OCI-LY7 (cell line): ENCODE data around the gene MAD2L2. TPM values are rescaled to one million over a fixed set of nuclear protein-coding genes. Genes with fewer than 3 reads are reported as not detected.
A peak's percentile ranks its signal among the peaks of the same experiment; 100 is the strongest.

Source experiments
- BruUV-seq: library from RNA; stranded (reverse); fragments of 400-500 nt; replicated peaks from 2 replicates; lab custom pipeline; 2021; lab: Mats Ljungman, UMichigan
- CTCF ChIA-PET: fragments of 300-600 bp; sonication (Branson Sonifier 250); formaldehyde crosslinking; loops from one replicate; lab custom pipeline; 2022; ENCODE audit warnings: antibody characterized with exemption; ENCODE audit not compliant: unreplicated experiment; lab: Charles Lee
- POLR2A ChIA-PET: fragments of 300-600 bp; sonication (Branson Sonifier 250); formaldehyde crosslinking; loops from one replicate; lab custom pipeline; 2022; ENCODE audit warnings: antibody characterized with exemption; lab: Charles Lee
- DNase-seq: peaks from one replicate; pipeline ENCODE4 v3.0.0-alpha.2; 2015; ENCODE audit warnings: low spot score
- H2AFZ ChIP-seq: fragments of 200-600 bp; sonication (generic), shearing (Covaris generic); 2 replicates; pipeline ENCODE4 v1.6.1; 2014; ENCODE audit warnings: mild to moderate bottlenecking, antibody characterized with exemption, low read length, moderate library complexity
- H3K27ac ChIP-seq: fragments of 200-600 bp; sonication (generic); 2 replicates; pipeline ENCODE4 v1.5.1; 2014; ENCODE audit warnings: mixed run types, low read depth, mild to moderate bottlenecking, moderate library complexity, low read length, inconsistent platforms; ENCODE audit not compliant: poor library complexity, severe bottlenecking
- H3K36me3 ChIP-seq: fragments of 200-600 bp; sonication (generic); 2 replicates; pipeline ENCODE4 v1.6.1; 2014; ENCODE audit warnings: mild to moderate bottlenecking, antibody characterized with exemption, low read length, moderate library complexity, mixed read lengths; ENCODE audit not compliant: insufficient read depth
- H3K4me1 ChIP-seq: fragments of 200-600 bp; sonication (generic); 2 replicates; pipeline ENCODE4 v1.5.1; 2014; ENCODE audit warnings: mild to moderate bottlenecking, low read length; ENCODE audit not compliant: insufficient read depth, poor library complexity, severe bottlenecking
- H3K4me2 ChIP-seq: fragments of 200-600 bp; sonication (generic); 2 replicates; pipeline ENCODE4 v1.6.1; 2014; ENCODE audit warnings: mild to moderate bottlenecking, low read length
- H3K4me3 ChIP-seq: fragments of 200-600 bp; sonication (generic); 2 replicates; pipeline ENCODE4 v1.5.1; 2014; ENCODE audit warnings: mild to moderate bottlenecking, low read depth, low read length; ENCODE audit not compliant: poor library complexity, severe bottlenecking
- H3K79me2 ChIP-seq: fragments of 200-600 bp; sonication (generic); 2 replicates; pipeline ENCODE4 v1.6.1; 2016; ENCODE audit warnings: low read depth, mild to moderate bottlenecking, low read length, moderate library complexity, mixed read lengths; ENCODE audit not compliant: insufficient read depth
- H3K9me2 ChIP-seq: fragments of 200-600 bp; sonication (generic); 2 replicates; pipeline ENCODE4 v1.6.1; 2016; ENCODE audit warnings: mild to moderate bottlenecking, low read length, mixed read lengths; ENCODE audit not compliant: insufficient read depth
- H3K9me3 ChIP-seq: fragments of 200-600 bp; sonication (generic); 2 replicates; pipeline ENCODE4 v1.6.1; 2014; ENCODE audit warnings: mild to moderate bottlenecking, mixed run types, low read length, mixed read lengths
- H4K20me1 ChIP-seq: fragments of 200-600 bp; sonication (generic); 2 replicates; pipeline ENCODE4 v1.6.1; 2014; ENCODE audit warnings: mild to moderate bottlenecking, antibody characterized with exemption, low read length, moderate library complexity, mixed read lengths; ENCODE audit not compliant: insufficient read depth
- EZH2phosphoT487 ChIP-seq: fragments of 200-600 bp; sonication (generic); IDR thresholded peaks from 2 replicates; pipeline ENCODE4 v1.6.1; 2018; ENCODE audit warnings: low read depth, borderline replicate concordance, mild to moderate bottlenecking, mixed run types, antibody characterized with exemption, low read length, moderate library complexity, mixed read lengths
- intact Hi-C: fragments of 100-400 bp; cut with micrococcal nuclease; formaldehyde crosslinking; loops from one replicate; pipeline ENCODE4 v1.10.0; 2022; ENCODE audit not compliant: unreplicated experiment
- total RNA-seq, 2 experiments: library from RNA; depleted of rRNA in 1 of 2; stranded (reverse); fragments of >200 nt in 1 of 2; shearing (Covaris generic) in 1 of 2; gene quantifications; 2 replicates each; pipeline ENCODE4 v1.2.3, GENCODE V29; 2014 to 2022
- TF ChIP-seq, protein P1 (sequence below): fragments of 200-600 bp; sonication (generic); conservative IDR thresholded peaks from 2 replicates; pipeline ENCODE4 v1.5.1; 2014; ENCODE audit warnings: mild to moderate bottlenecking, antibody characterized with exemption, low read length, moderate library complexity, mixed read lengths

The MAD2L2 gene
- total RNA-seq, 2 experiments from 2014 or later, result 89.7 to 144 TPM

DNA sequence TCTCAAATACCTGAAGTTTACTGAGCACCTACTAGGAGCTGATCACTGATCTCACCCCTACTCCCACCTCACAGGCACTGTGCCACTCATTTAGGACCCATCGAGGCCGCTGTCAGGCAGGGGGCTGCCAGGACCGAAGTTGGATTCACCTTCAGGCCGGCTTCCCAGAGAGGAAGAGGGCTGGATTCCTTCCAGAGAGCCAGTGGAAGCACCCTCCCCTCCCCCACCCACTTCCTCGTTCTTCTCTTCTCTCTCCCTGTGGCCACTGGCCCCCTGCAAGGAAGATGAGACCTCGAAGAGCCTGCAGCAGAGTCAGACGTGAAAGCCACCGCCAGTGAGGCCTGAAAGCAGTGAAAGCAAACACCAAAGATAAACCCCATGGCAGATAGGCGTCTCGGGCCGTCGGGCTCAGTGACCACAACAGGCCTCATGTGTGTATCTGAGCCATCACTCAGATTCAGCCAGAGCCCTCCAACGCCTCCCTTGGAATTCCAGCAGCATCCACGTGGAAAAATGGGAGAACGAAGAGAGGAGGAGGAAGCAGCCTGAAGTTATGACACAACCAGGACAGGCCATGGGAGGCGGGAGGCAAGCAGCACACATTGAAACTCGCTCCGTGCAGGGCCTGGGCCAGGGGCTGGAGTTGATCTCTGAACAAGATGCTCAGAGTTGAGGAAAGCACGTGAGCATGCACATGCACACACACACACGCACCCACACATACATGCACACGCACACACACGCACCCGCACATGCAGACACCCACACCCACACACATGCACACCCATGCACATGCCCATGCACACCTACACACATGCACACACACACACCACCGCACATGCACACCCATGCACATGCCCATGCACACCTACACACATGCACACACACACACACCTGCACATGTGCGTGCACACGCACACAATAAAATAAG, 48.8 kb upstream of the MAD2L2 start:
- H3K4me3 ChIP-seq, result peak overlapping the region; percentile 51
- DNase-seq, result no peak
- intact Hi-C loops, result loop anchor here (10.0 kb wide), 1 partner anchor 255 kb away; the partner anchor contains the start of gene MFN2
- H3K4me2 ChIP-seq, result peak overlapping the region; percentile 70
- ChIA-PET CTCF (no interaction called here), POLR2A (interaction anchor here (1.4 kb wide), 1 partner anchor 10 kb away, joined by 3 read pairs; no protein-coding TSS in a partner anchor)
- no peaks in the 10 kb centered on the region for H3K9me3 ChIP-seq
- BruUV-seq, result no TSS peak
- H3K4me1 ChIP-seq, result peaks cover 22% of the 10 kb centered on the region
- H4K20me1 ChIP-seq, result no peaks in the 10 kb centered on the region
- peak overlapping the region; percentile 67 for H3K27ac ChIP-seq
- no peaks in the 10 kb centered on the region for H3K79me2 ChIP-seq
- H3K36me3 ChIP-seq, result no peaks in the 10 kb centered on the region
- H2AFZ ChIP-seq, result peak overlapping the region; percentile 86
- H3K9me2 ChIP-seq, result no peaks in the 10 kb centered on the region
- TF ChIP-seq EZH2phosphoT487, result no peak
- TF ChIP-seq, protein P1, sequence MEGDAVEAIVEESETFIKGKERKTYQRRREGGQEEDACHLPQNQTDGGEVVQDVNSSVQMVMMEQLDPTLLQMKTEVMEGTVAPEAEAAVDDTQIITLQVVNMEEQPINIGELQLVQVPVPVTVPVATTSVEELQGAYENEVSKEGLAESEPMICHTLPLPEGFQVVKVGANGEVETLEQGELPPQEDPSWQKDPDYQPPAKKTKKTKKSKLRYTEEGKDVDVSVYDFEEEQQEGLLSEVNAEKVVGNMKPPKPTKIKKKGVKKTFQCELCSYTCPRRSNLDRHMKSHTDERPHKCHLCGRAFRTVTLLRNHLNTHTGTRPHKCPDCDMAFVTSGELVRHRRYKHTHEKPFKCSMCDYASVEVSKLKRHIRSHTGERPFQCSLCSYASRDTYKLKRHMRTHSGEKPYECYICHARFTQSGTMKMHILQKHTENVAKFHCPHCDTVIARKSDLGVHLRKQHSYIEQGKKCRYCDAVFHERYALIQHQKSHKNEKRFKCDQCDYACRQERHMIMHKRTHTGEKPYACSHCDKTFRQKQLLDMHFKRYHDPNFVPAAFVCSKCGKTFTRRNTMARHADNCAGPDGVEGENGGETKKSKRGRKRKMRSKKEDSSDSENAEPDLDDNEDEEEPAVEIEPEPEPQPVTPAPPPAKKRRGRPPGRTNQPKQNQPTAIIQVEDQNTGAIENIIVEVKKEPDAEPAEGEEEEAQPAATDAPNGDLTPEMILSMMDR, result no peak

DNA sequence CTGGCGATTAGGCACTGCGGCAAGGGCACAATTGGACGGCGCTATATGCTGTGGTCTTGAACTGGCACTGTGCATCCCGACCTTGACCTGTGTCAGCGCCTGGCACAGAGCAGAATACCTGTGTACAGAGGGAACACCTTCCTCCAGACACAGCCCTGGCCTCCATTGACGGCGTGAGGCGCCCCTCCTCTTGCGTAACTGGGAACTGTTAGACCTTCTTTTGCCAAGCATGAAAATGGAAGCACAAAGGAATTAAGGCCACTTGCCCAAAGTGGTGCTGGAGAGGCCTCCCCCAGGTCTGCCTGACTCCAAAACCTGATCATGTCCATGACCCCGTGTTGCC, 48.2 kb upstream of the MAD2L2 start:
- ChIA-PET CTCF (no interaction called here), POLR2A (interaction anchor here (0.5 kb wide), 1 partner anchor 85 kb away, joined by 5 read pairs; no protein-coding TSS in a partner anchor)
- no peak for TF ChIP-seq EZH2phosphoT487
- TF ChIP-seq, protein P1, result no peak
- no peak for DNase-seq
- Histone ChIP-seq H2AFZ (no peak overlapping the region), H3K4me3 (no peak overlapping the region), H3K4me1 (peaks cover 22% of the 10 kb centered on the region), H3K27ac (no peak overlapping the region), H3K4me2 (no peak overlapping the region), H3K9me2 (no peaks in the 10 kb centered on the region), H3K79me2 (no peaks in the 10 kb centered on the region), H4K20me1 (no peaks in the 10 kb centered on the region), H3K9me3 (no peaks in the 10 kb centered on the region), H3K36me3 (no peaks in the 10 kb centered on the region)
- BruUV-seq, result no TSS peak
- intact Hi-C loops, result no loop called here
